Breast epithelium (tissue), 3 donors: ENCODE data around the gene TMX3.

Experiments
- CTCF ChIP-seq, 3 donors: fragments of 450-650 bp; IDR thresholded peaks; one replicate each; pipeline ENCODE4 v1.5.1; 2016 to 2017; ENCODE audit warnings: antibody characterized with exemption in 3 of 3, mild to moderate bottlenecking in 3 of 3, moderate library complexity in 3 of 3
- POLR2AphosphoS5 ChIP-seq, 3 donors: sonication (generic); formaldehyde crosslinking; IDR thresholded peaks; one replicate each; pipeline ENCODE4 v1.6.1; 2017; ENCODE audit warnings: antibody characterized with exemption in 3 of 3

GRCh38 chr18:68759308-68759707, 44.4 kb upstream of the TMX3 start:
- TF ChIP-seq CTCF (IDR thresholded peaks at IDR 0.05) (no peak), POLR2AphosphoS5 (IDR thresholded peaks at IDR 0.05) (no peak)
